Caco-2 (cell line): ENCODE data around the gene RPS24. TPM values are rescaled to one million over a fixed set of nuclear protein-coding genes. Genes with fewer than 3 reads are reported as not detected.

Experiments used
- BruUV-seq: library from RNA; stranded (reverse); fragments of 400-500 nt; replicated peaks from 2 replicates; lab custom pipeline; 2021; lab: Mats Ljungman, UMichigan
- CTCF ChIA-PET: fragments of 300-600 bp; sonication (Branson Sonifier 250); formaldehyde crosslinking; loops from one replicate; lab custom pipeline; 2022; ENCODE audit warnings: antibody characterized with exemption; lab: Charles Lee
- POLR2A ChIA-PET: fragments of 300-600 bp; sonication (Branson Sonifier 250); formaldehyde crosslinking; loops from one replicate; lab custom pipeline; 2022; ENCODE audit warnings: antibody characterized with exemption; lab: Charles Lee
- DNase-seq, 2 experiments: peaks; one replicate each; pipeline versions ENCODE4 v3.0.0 to v3.0.0-alpha.2; 2020 to 2022
- H3K27me3 ChIP-seq: replicated peaks from 2 replicates; pipeline ENCODE4 v1.6.0; 2011; ENCODE audit warnings: low read length; ENCODE audit not compliant: control insufficient read depth, insufficient read depth
- H3K36me3 ChIP-seq: 2 replicates; pipeline ENCODE4 v1.5.1; 2011; ENCODE audit warnings: low read length; ENCODE audit not compliant: control insufficient read depth, insufficient read depth
- H3K4me1 ChIP-seq: fragments of 250-450 bp; sonication (Bioruptor Pico); 2 replicates; pipeline ENCODE4 v1.5.1; 2020; ENCODE audit warnings: mild to moderate bottlenecking
- H3K4me3 ChIP-seq: 2 replicates; pipeline ENCODE4 v1.5.1; 2011; ENCODE audit warnings: low read depth, mild to moderate bottlenecking, control low read depth, low read length
- H3K9me3 ChIP-seq: fragments of 250-450 bp; sonication (Bioruptor Pico); 2 replicates; pipeline ENCODE4 v1.5.1; 2020; ENCODE audit warnings: mild to moderate bottlenecking, moderate library complexity
- H3K27ac Mint-ChIP-seq: one replicate; pipeline ENCODE4 v1.8.0; 2022; ENCODE audit warnings: mixed read lengths; ENCODE audit not compliant: unreplicated experiment
- H3K27me3 Mint-ChIP-seq: one replicate; pipeline ENCODE4 v1.8.0; 2022; ENCODE audit warnings: mixed read lengths; ENCODE audit not compliant: insufficient read depth, unreplicated experiment
- H3K36me3 Mint-ChIP-seq: one replicate; pipeline ENCODE4 v1.8.0; 2022; ENCODE audit warnings: mild to moderate bottlenecking, mixed read lengths; ENCODE audit not compliant: insufficient read depth, unreplicated experiment
- H3K4me1 Mint-ChIP-seq: one replicate; pipeline ENCODE4 v1.8.0; 2022; ENCODE audit warnings: low read depth, mixed read lengths; ENCODE audit not compliant: unreplicated experiment
- H3K4me3 Mint-ChIP-seq: one replicate; pipeline ENCODE4 v1.8.0; 2022; ENCODE audit warnings: mild to moderate bottlenecking, moderate library complexity, mixed read lengths; ENCODE audit not compliant: unreplicated experiment
- H3K9me3 Mint-ChIP-seq: one replicate; pipeline ENCODE4 v1.8.0; 2022; ENCODE audit warnings: mixed read lengths; ENCODE audit not compliant: unreplicated experiment
- CTCF ChIP-seq, 2 experiments: fragments of 200-600 bp in 1 of 2; IDR thresholded peaks; 1 replicate in 1 of 2; 2 replicates in 1 of 2; pipeline versions ENCODE4 v1.5.1 to v1.8.0; 2011 to 2022; ENCODE audit warnings: antibody characterized with exemption in 1 of 2, control low read depth in 1 of 2, inconsistent platforms in 1 of 2, low read depth in 1 of 2, low read length in 1 of 2, mild to moderate bottlenecking in 1 of 2, moderate library complexity in 1 of 2; ENCODE audit not compliant: insufficient read depth in 1 of 2, severe bottlenecking in 1 of 2, unreplicated experiment in 1 of 2
- intact Hi-C: fragments of 100-400 bp; cut with micrococcal nuclease; formaldehyde crosslinking; loops from one replicate; pipeline ENCODE4 v1.10.0; 2022; ENCODE audit not compliant: unreplicated experiment
- total RNA-seq: library from RNA; stranded (reverse); gene quantifications from 2 replicates; pipeline ENCODE4 v1.2.3, GENCODE V29; 2022

RPS24 gene
- total RNA-seq, 1 experiment from 2014 or later = 2,311 TPM

GRCh38 chr10:78041170-78042057, 7.8 kb downstream of the RPS24 start:
- Mint-ChIP-seq H3K4me3 (no peak overlapping the region), H3K4me1 (peaks cover 14% of the 10 kb centered on the region)

GRCh38 chr10:78042058-78042751, 8.5 kb downstream of the RPS24 start:
- ChIA-PET CTCF (no interaction called here), POLR2A (no interaction called here)
- Histone ChIP-seq H3K4me1 (no peaks in the 10 kb centered on the region; the same call in 1 of the 2 replicates), H3K4me3 (no peak overlapping the region), H3K36me3 (peaks cover 12% of the 10 kb centered on the region), H3K27me3 (no peaks in the 10 kb centered on the region), H3K9me3 (no peaks in the 10 kb centered on the region)
- H3K4me1 Mint-ChIP-seq = peaks cover 7% of the 10 kb centered on the region
- no peak overlapping the region for H3K27ac Mint-ChIP-seq
- no peak for TF ChIP-seq CTCF (IDR thresholded peaks at IDR 0.05; ENCODE audit: insufficient read depth in 1 of 2, low read depth in 1 of 2, low read length in 1 of 2, severe bottlenecking in 1 of 2, unreplicated experiment in 1 of 2)
- H3K4me3 Mint-ChIP-seq = no peak overlapping the region
- no peak for DNase-seq
- BruUV-seq = no TSS peak
- H3K27me3 Mint-ChIP-seq = no peaks in the 10 kb centered on the region
- no peaks in the 10 kb centered on the region for H3K9me3 Mint-ChIP-seq
- H3K36me3 Mint-ChIP-seq = peaks cover 86% of the 10 kb centered on the region
- intact Hi-C loops = loop anchor here (10.0 kb wide), 1 partner anchor 1013 kb away; no protein-coding TSS in a partner anchor

More at GRCh38 chr10:78041170-78042057, 7.8 kb downstream of the RPS24 start:
- Mint-ChIP-seq H3K27ac (peak overlapping the region; percentile 30), H3K27me3 (no peaks in the 10 kb centered on the region), H3K36me3 (peaks cover 92% of the 10 kb centered on the region), H3K9me3 (no peaks in the 10 kb centered on the region)
- Histone ChIP-seq H3K4me1 (peaks cover 3% of the 10 kb centered on the region; the same call in 1 of the 2 replicates), H3K9me3 (no peaks in the 10 kb centered on the region), H3K27me3 (no peaks in the 10 kb centered on the region), H3K4me3 (no peak overlapping the region), H3K36me3 (peaks cover 12% of the 10 kb centered on the region)
- TF ChIP-seq CTCF (IDR thresholded peaks at IDR 0.05; ENCODE audit: insufficient read depth in 1 of 2, low read depth in 1 of 2, low read length in 1 of 2, severe bottlenecking in 1 of 2, unreplicated experiment in 1 of 2) = no peak
- intact Hi-C loops = loop anchor here (10.0 kb wide), 1 partner anchor 1013 kb away; no protein-coding TSS in a partner anchor
- ChIA-PET CTCF (interaction anchor here (0.7 kb wide), 1 partner anchor 1154 kb away, joined by 3 read pairs; no protein-coding TSS in a partner anchor), POLR2A (no interaction called here)
- no TSS peak for BruUV-seq
- no peak for DNase-seq

- H3K27me3 Mint-ChIP-seq = no peaks in the 10 kb centered on the region
- BruUV-seq = no TSS peak
- no peak overlapping the region for H3K4me3 Mint-ChIP-seq
- ChIA-PET POLR2A (no interaction called here), CTCF (no interaction called here)
- Histone ChIP-seq H3K36me3 (peaks cover 12% of the 10 kb centered on the region), H3K27me3 (no peaks in the 10 kb centered on the region), H3K4me1 (no peaks in the 10 kb centered on the region), H3K9me3 (no peaks in the 10 kb centered on the region), H3K4me3 (no peak overlapping the region)
- TF ChIP-seq CTCF (IDR thresholded peaks at IDR 0.05; ENCODE audit: insufficient read depth in 1 of 2, low read depth in 1 of 2, low read length in 1 of 2, severe bottlenecking in 1 of 2, unreplicated experiment in 1 of 2) = no peak
- H3K9me3 Mint-ChIP-seq = no peaks in the 10 kb centered on the region
- peaks cover 85% of the 10 kb centered on the region for H3K36me3 Mint-ChIP-seq
- H3K4me1 Mint-ChIP-seq = peaks cover 7% of the 10 kb centered on the region
- DNase-seq = no peak
- H3K27ac Mint-ChIP-seq = no peak overlapping the region
- intact Hi-C loops = loop anchor here (10.0 kb wide), 1 partner anchor 1012 kb away; no protein-coding TSS in a partner anchor
These were observed 9.1 kb downstream of the RPS24 start for GRCh38 chr10:78042752-78043104.
